Loucy (cell line): ENCODE data around the gene TMEM132D.

Experiments
- H2AFZ ChIP-seq: fragments of 200-600 bp; sonication (generic); 2 replicates; pipeline ENCODE4 v1.6.0; 2016; ENCODE audit warnings: antibody characterized with exemption, mild to moderate bottlenecking, low read length, moderate library complexity
- H3F3A ChIP-seq: fragments of 200-600 bp; 2 replicates; pipeline ENCODE4 v1.6.0; 2016; ENCODE audit warnings: antibody characterized with exemption, low read depth, mild to moderate bottlenecking
- H3K27me3 ChIP-seq: fragments of 200-600 bp; sonication (generic); 2 replicates; pipeline ENCODE4 v1.6.1; 2014; ENCODE audit warnings: low read length, mild to moderate bottlenecking; ENCODE audit not compliant: insufficient read depth, poor library complexity, severe bottlenecking
- H3K36me3 ChIP-seq: fragments of 200-600 bp; sonication (generic); 2 replicates; pipeline ENCODE4 v1.6.1; 2016; ENCODE audit warnings: low read length; ENCODE audit not compliant: insufficient read depth
- H3K4me1 ChIP-seq: fragments of 200-600 bp; sonication (generic); 2 replicates; pipeline ENCODE4 v1.5.1; 2014; ENCODE audit warnings: low read length, mild to moderate bottlenecking; ENCODE audit not compliant: insufficient read depth, poor library complexity, severe bottlenecking
- H3K4me2 ChIP-seq: fragments of 200-600 bp; sonication (generic); 2 replicates; pipeline ENCODE4 v1.6.0; 2014; ENCODE audit warnings: antibody characterized with exemption, low read length, low read depth, mild to moderate bottlenecking; ENCODE audit not compliant: poor library complexity, severe bottlenecking
- H3K4me3 ChIP-seq: fragments of 200-600 bp; sonication (generic); 2 replicates; pipeline ENCODE4 v1.5.1; 2014; ENCODE audit warnings: low read length, mild to moderate bottlenecking, mixed read lengths; ENCODE audit not compliant: poor library complexity, severe bottlenecking
- H3K79me2 ChIP-seq: fragments of 200-600 bp; sonication (generic); 2 replicates; pipeline ENCODE4 v1.6.1; 2014; ENCODE audit warnings: low read length; ENCODE audit not compliant: insufficient read depth
- H3K9ac ChIP-seq: fragments of 200-600 bp; sonication (generic); 2 replicates; pipeline ENCODE4 v1.6.0; 2014; ENCODE audit warnings: mild to moderate bottlenecking, low read depth, low read length, moderate library complexity; ENCODE audit not compliant: poor library complexity, severe bottlenecking
- H3K9me2 ChIP-seq: fragments of 200-600 bp; sonication (generic); replicated peaks from 2 replicates; pipeline ENCODE4 v1.6.1; 2016; ENCODE audit warnings: low read depth, low read length, mixed read lengths
- H3K9me3 ChIP-seq: fragments of 200-600 bp; sonication (generic); 2 replicates; pipeline ENCODE4 v1.6.1; 2014; ENCODE audit warnings: mild to moderate bottlenecking, antibody characterized with exemption, low read length, low read depth; ENCODE audit not compliant: insufficient read depth
- H4K20me1 ChIP-seq: fragments of 200-600 bp; sonication (generic); 2 replicates; pipeline ENCODE4 v1.6.0; 2014; ENCODE audit warnings: antibody characterized with exemption, low read length, mild to moderate bottlenecking; ENCODE audit not compliant: insufficient read depth, poor library complexity, severe bottlenecking
- CTCF ChIP-seq: fragments of 200-600 bp; sonication (generic); conservative IDR thresholded peaks from 2 replicates; pipeline ENCODE4 v1.5.1; 2014; ENCODE audit warnings: mild to moderate bottlenecking, antibody characterized with exemption, low read length
- EZH2phosphoT487 ChIP-seq: fragments of 200-600 bp; IDR thresholded peaks from 2 replicates; pipeline ENCODE4 v1.6.1; 2018; ENCODE audit warnings: antibody characterized with exemption, mild to moderate bottlenecking, moderate library complexity, borderline replicate concordance

Gene TMEM132D

DNA sequence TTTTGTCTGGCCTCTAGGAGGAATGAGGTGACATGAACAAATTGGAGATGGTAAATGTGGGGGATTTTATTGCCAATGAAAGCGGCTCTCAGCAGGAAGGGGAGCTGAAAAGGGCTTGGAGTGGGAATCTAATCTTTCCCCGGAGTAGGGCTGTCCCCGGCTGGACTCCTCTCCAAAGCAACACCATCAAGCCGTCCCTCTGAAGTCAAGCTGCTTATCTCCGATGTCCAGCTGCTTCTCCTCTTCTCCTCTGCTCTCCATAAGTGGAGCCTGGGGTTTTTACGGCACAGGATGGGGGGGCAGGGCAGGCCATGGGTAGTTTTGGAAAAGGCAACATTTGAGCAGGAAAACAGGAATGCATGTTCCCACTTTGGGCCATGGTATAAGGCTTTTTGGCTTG is 113.5 kb downstream of the TMEM132D start:
- no peak for TF ChIP-seq CTCF
- TF ChIP-seq EZH2phosphoT487, result no peak
- H3K79me2 ChIP-seq, result no peaks in the 10 kb centered on the region
- peaks cover 11% of the 10 kb centered on the region; the same call in 1 of the 2 replicates for H3K9me3 ChIP-seq
- no peak overlapping the region for H3K4me3 ChIP-seq
- no peak overlapping the region for H2AFZ ChIP-seq
- no peaks in the 10 kb centered on the region for H3F3A ChIP-seq
- H3K9me2 ChIP-seq, result no peaks in the 10 kb centered on the region
- H3K4me2 ChIP-seq, result no peak overlapping the region
- no peak overlapping the region for H3K9ac ChIP-seq
- H3K27me3 ChIP-seq, result no peaks in the 10 kb centered on the region
- H3K4me1 ChIP-seq, result no peaks in the 10 kb centered on the region
- H4K20me1 ChIP-seq, result no peaks in the 10 kb centered on the region
- H3K36me3 ChIP-seq, result no peaks in the 10 kb centered on the region

- Histone ChIP-seq H4K20me1 (no peaks in the 10 kb centered on the region), H3K9ac (no peak overlapping the region), H3K4me1 (no peaks in the 10 kb centered on the region), H3K9me3 (peaks cover 11% of the 10 kb centered on the region; the same call in 1 of the 2 replicates), H3K36me3 (no peaks in the 10 kb centered on the region), H3K27me3 (no peaks in the 10 kb centered on the region), H2AFZ (no peak overlapping the region), H3K4me2 (no peak overlapping the region), H3K9me2 (no peaks in the 10 kb centered on the region), H3K4me3 (no peak overlapping the region), H3F3A (no peaks in the 10 kb centered on the region), H3K79me2 (no peaks in the 10 kb centered on the region)
- TF ChIP-seq CTCF, result no peak
- no peak for TF ChIP-seq EZH2phosphoT487
Measured at GRCh38 chr12:129789921-129790320, 113.9 kb downstream of the TMEM132D start.

DNA sequence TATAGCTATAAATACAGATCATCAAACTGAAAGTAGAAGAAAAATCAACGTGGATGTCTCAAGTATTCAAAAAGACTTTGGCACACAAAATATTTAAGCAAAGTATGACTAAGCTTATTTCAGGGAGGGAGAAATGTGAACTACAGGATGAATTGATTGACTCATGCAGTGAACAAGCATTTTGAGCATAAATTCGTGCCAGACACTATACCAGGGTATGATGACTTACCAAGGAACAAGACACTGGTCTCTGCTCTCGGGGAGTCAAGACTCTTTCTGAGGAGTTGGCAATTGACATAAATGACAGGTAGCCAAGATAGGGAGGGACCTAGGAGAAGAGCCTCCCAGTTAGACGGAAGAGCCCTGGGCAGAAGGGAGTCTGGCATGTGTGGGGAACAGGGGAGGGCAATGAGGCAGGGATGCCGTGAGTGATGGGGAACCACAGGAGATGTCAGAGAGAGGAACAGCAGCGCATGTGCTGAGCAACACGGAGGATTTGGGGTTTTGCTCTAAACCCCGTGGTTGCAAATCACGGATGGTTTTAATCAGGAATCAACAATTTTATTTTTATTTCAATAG is 115.2 kb downstream of the TMEM132D start:
- Histone ChIP-seq H3K4me3 (no peak overlapping the region), H3K9ac (no peak overlapping the region), H3K9me2 (no peaks in the 10 kb centered on the region), H3K36me3 (no peaks in the 10 kb centered on the region), H4K20me1 (no peaks in the 10 kb centered on the region), H3K4me2 (no peak overlapping the region), H3K27me3 (no peaks in the 10 kb centered on the region), H3K79me2 (no peaks in the 10 kb centered on the region), H3F3A (no peaks in the 10 kb centered on the region), H2AFZ (no peak overlapping the region), H3K4me1 (no peaks in the 10 kb centered on the region), H3K9me3 (peaks cover 11% of the 10 kb centered on the region; the same call in 1 of the 2 replicates)
- TF ChIP-seq CTCF (no peak), EZH2phosphoT487 (no peak)
